WTC11 (cell line): Measurements from ENCODE around the gene GCHFR. TPM values are rescaled to one million over a fixed set of nuclear protein-coding genes. Genes with fewer than 3 reads are reported as not detected.

Experiments used
- ATAC-seq: fragments of 200-7000 bp; cut with Tn5 transposase; 2 replicates; pipeline ENCODE4 v1.10.0; 2021; ENCODE audit warnings: mild to moderate bottlenecking, moderate library complexity
- CTCF ChIA-PET: fragments of 300-600 bp; sonication (Branson Sonifier 250); formaldehyde crosslinking; loops from one replicate; lab custom pipeline; 2021; ENCODE audit warnings: antibody characterized with exemption; lab: Charles Lee
- POLR2A ChIA-PET: fragments of 350-600 bp; sonication (Branson Sonifier 250); formaldehyde crosslinking; loops from one replicate; lab custom pipeline; 2021; ENCODE audit warnings: antibody characterized with exemption; lab: Charles Lee
- DNase-seq: peaks from one replicate; pipeline ENCODE4 v3.0.0; 2021; ENCODE audit warnings: low spot score
- H3K27ac Mint-ChIP-seq: 2 replicates; pipeline ENCODE4 v1.8.0; 2021; ENCODE audit warnings: mixed read lengths
- H3K27me3 Mint-ChIP-seq: 2 replicates; pipeline ENCODE4 v1.8.0; 2021; ENCODE audit warnings: low read depth, mild to moderate bottlenecking, moderate library complexity, mixed read lengths
- H3K36me3 Mint-ChIP-seq: 2 replicates; pipeline ENCODE4 v1.8.0; 2021; ENCODE audit warnings: mixed read lengths
- H3K4me1 Mint-ChIP-seq: 2 replicates; pipeline ENCODE4 v1.8.0; 2022; ENCODE audit warnings: mixed read lengths
- H3K4me3 Mint-ChIP-seq: 2 replicates; pipeline ENCODE4 v1.8.0; 2021; ENCODE audit warnings: mild to moderate bottlenecking, moderate library complexity, mixed read lengths
- H3K9me3 Mint-ChIP-seq: 2 replicates; pipeline ENCODE4 v1.8.0; 2021; ENCODE audit warnings: mixed read lengths
- AFF4 ChIP-seq: sonication (generic); formaldehyde crosslinking; IDR thresholded peaks from 2 replicates; pipeline ENCODE4 v1.8.1; 2023; ENCODE audit warnings: mild to moderate bottlenecking, missing genetic modification reagents, borderline replicate concordance
- ATF6 ChIP-seq: sonication (generic); formaldehyde crosslinking; IDR thresholded peaks from 2 replicates; pipeline ENCODE4 v1.8.1; 2023; ENCODE audit warnings: mild to moderate bottlenecking, missing genetic modification reagents
- CREB1 ChIP-seq: sonication (generic); formaldehyde crosslinking; IDR thresholded peaks from 2 replicates; pipeline ENCODE4 v1.8.0; 2023; ENCODE audit warnings: mild to moderate bottlenecking, missing genetic modification reagents
- EMX1 ChIP-seq: fragments of 250-450 bp; sonication (Bioruptor Pico); IDR thresholded peaks from 2 replicates; pipeline ENCODE4 v1.8.0; 2021; ENCODE audit warnings: mild to moderate bottlenecking
- HMGXB4 ChIP-seq: sonication (generic); formaldehyde crosslinking; IDR thresholded peaks from 2 replicates; pipeline ENCODE4 v1.8.1; 2023; ENCODE audit warnings: mild to moderate bottlenecking, moderate library complexity, missing genetic modification reagents
- NFATC4 ChIP-seq: fragments of 250-450 bp; sonication (Bioruptor Pico); IDR thresholded peaks from 2 replicates; pipeline ENCODE4 v1.9.0; 2021; ENCODE audit warnings: mild to moderate bottlenecking
- PRDM15 ChIP-seq: sonication (generic); formaldehyde crosslinking; IDR thresholded peaks from 2 replicates; pipeline ENCODE4 v1.8.0; 2022; ENCODE audit warnings: missing genetic modification reagents
- RELA ChIP-seq: sonication (generic); formaldehyde crosslinking; IDR thresholded peaks from 2 replicates; pipeline ENCODE4 v1.8.1; 2022; ENCODE audit warnings: missing genetic modification reagents, mild to moderate bottlenecking, borderline replicate concordance
- RORB ChIP-seq: fragments of 250-450 bp; sonication (Bioruptor Pico); IDR thresholded peaks from 2 replicates; pipeline ENCODE4 v1.9.0; 2021; ENCODE audit warnings: mild to moderate bottlenecking
- SMAD3 ChIP-seq: sonication (generic); formaldehyde crosslinking; IDR thresholded peaks from 2 replicates; pipeline ENCODE4 v1.8.0; 2022; ENCODE audit warnings: missing genetic modification reagents, mild to moderate bottlenecking, borderline replicate concordance
- TEAD4 ChIP-seq: sonication (generic); formaldehyde crosslinking; IDR thresholded peaks from 2 replicates; pipeline ENCODE4 v1.8.0; 2022; ENCODE audit warnings: mild to moderate bottlenecking, missing genetic modification reagents
- USF1 ChIP-seq: sonication (generic); formaldehyde crosslinking; IDR thresholded peaks from 2 replicates; pipeline ENCODE4 v1.8.0; 2022; ENCODE audit warnings: mild to moderate bottlenecking, missing genetic modification reagents
- ZBTB21 ChIP-seq: sonication (generic); formaldehyde crosslinking; IDR thresholded peaks from 2 replicates; pipeline ENCODE4 v1.8.1; 2023; ENCODE audit warnings: mild to moderate bottlenecking, missing genetic modification reagents, borderline replicate concordance
- ZNF121 ChIP-seq: sonication (generic); formaldehyde crosslinking; IDR thresholded peaks from 2 replicates; pipeline ENCODE4 v1.8.0; 2023; ENCODE audit warnings: missing genetic modification reagents
- ZNF219 ChIP-seq: sonication (generic); formaldehyde crosslinking; IDR thresholded peaks from 2 replicates; pipeline ENCODE4 v1.8.0; 2023; ENCODE audit warnings: missing genetic modification reagents, mild to moderate bottlenecking, borderline replicate concordance
- ZNF263 ChIP-seq: sonication (generic); formaldehyde crosslinking; IDR thresholded peaks from 2 replicates; pipeline ENCODE4 v1.8.1; 2022; ENCODE audit warnings: low read depth, mild to moderate bottlenecking, moderate library complexity, missing genetic modification reagents
- ZNF425 ChIP-seq: fragments of 250-450 bp; sonication (Bioruptor Pico); conservative IDR thresholded peaks from 2 replicates; pipeline ENCODE4 v1.9.0; 2021; ENCODE audit warnings: mild to moderate bottlenecking
- total RNA-seq: library from RNA; stranded (reverse); gene quantifications from 3 replicates; pipeline ENCODE4 v1.2.3, GENCODE V29; 2021

GCHFR gene
- total RNA-seq, 1 experiment from 2014 or later = 42.3 TPM

GRCh38 chr15:40747685-40748631 lies 15.9 kb upstream of the GCHFR start:
- CTCF ChIA-PET = interaction anchor here (0.9 to 3.1 kb wide), 11 partner anchors 8 to 147 kb away, joined by 3 to 38 read pairs (median 10); partner anchors contain the start of genes DNAJC17, VPS18 and ZFYVE19
- DNase-seq = no peak
- Mint-ChIP-seq H3K36me3 (peaks cover 7% of the 10 kb centered on the region; the same call in 1 of the 2 replicates), H3K9me3 (no peaks in the 10 kb centered on the region), H3K27me3 (no peaks in the 10 kb centered on the region), H3K4me3 (no peak overlapping the region), H3K4me1 (no peaks in the 10 kb centered on the region), H3K27ac (no peak overlapping the region)
- no peak for ATAC-seq
- TF ChIP-seq RELA (CRISPR knock-in tag) = no peak
- TF ChIP-seq PRDM15 = no peak
- no peak for TF ChIP-seq ATF6 (CRISPR knock-in tag)
- TF ChIP-seq HMGXB4 (CRISPR knock-in tag) = no peak
- no peak for TF ChIP-seq ZNF425 (CRISPR knock-in tag)
- TF ChIP-seq ZNF219 (CRISPR knock-in tag) = no peak
- no peak for TF ChIP-seq EMX1 (CRISPR knock-in tag)
- no peak for TF ChIP-seq ZNF263 (CRISPR knock-in tag)
- TF ChIP-seq TEAD4 (CRISPR knock-in tag) = no peak
- no peak for TF ChIP-seq SMAD3 (CRISPR knock-in tag)
- TF ChIP-seq ZNF121 (CRISPR knock-in tag) = no peak
- no peak for TF ChIP-seq CREB1
- no peak for TF ChIP-seq USF1 (CRISPR knock-in tag)
- no peak for TF ChIP-seq NFATC4 (CRISPR knock-in tag)
- TF ChIP-seq AFF4 (CRISPR knock-in tag) = no peak
- TF ChIP-seq ZBTB21 (CRISPR knock-in tag) = no peak
- TF ChIP-seq RORB (CRISPR knock-in tag) = no peak
- POLR2A ChIA-PET = interaction anchor here (0.6 to 1.1 kb wide), 3 partner anchors 14 to 52 kb away, joined by 3 to 4 read pairs (median 3); no protein-coding TSS in a partner anchor
